Left lung (tissue), 10 donors: ENCODE data around the gene HINT1. TPM values are rescaled to one million over a fixed set of nuclear protein-coding genes. Genes with fewer than 3 reads are reported as not detected.
"Not testable (repeated sequence)": the region's sequence is repeated elsewhere in the genome, so short reads cannot be mapped to it uniquely, and the experiment has no call there.

ENCODE experiments used
- ATAC-seq: fragments of 200-7000 bp; cut with Tn5 transposase; one replicate; pipeline ENCODE4 v1.9.1; 2020; ENCODE audit warnings: moderate library complexity
- DNase-seq, 4 donors: peaks; one replicate each; pipeline ENCODE4 v3.0.0-alpha.2; 2013 to 2020
- H3K27ac ChIP-seq, 2 donors: fragments of 200-600 bp; sonication (generic) in 1 of 2; one replicate each; pipeline versions ENCODE4 v1.5.0 to v1.8.0; 2020 to 2021
- H3K27me3 ChIP-seq, 2 donors: fragments of 200-600 bp; sonication (generic) in 1 of 2; one replicate each; pipeline versions ENCODE4 v1.5.0 to v1.8.0; 2020 to 2021
- H3K36me3 ChIP-seq, 2 donors: fragments of 200-600 bp; sonication (generic) in 1 of 2; one replicate each; pipeline versions ENCODE4 v1.5.0 to v1.8.0; 2020 to 2021
- H3K4me1 ChIP-seq, 2 donors: fragments of 200-600 bp; one replicate each; pipeline ENCODE4 v1.8.0; 2021
- H3K4me3 ChIP-seq, 2 donors: fragments of 200-600 bp; sonication (generic) in 1 of 2; one replicate each; pipeline versions ENCODE4 v1.5.0 to v1.8.0; 2020 to 2021; ENCODE audit warnings: mild to moderate bottlenecking in 1 of 2
- H3K9me3 ChIP-seq, 2 donors: fragments of 200-600 bp; sonication (generic) in 1 of 2; one replicate each; pipeline versions ENCODE4 v1.5.0 to v1.8.0; 2020 to 2021
- CTCF ChIP-seq, 2 donors: fragments of 200-600 bp; sonication (generic) in 1 of 2; IDR thresholded peaks; one replicate each; pipeline versions ENCODE4 v1.5.0 to v1.8.0; 2021; ENCODE audit warnings: antibody characterized with exemption in 2 of 2
- intact Hi-C, 2 donors: fragments of 100-400 bp; cut with DNase I; formaldehyde crosslinking; loops; one replicate each; pipeline versions ENCODE4 v1.11.2 to v1.14.2; 2022
- polyA plus RNA-seq, 6 donors: library from polyadenylated mRNA; unstranded; fragments of 120-200 nt; gene quantifications; one replicate each; pipeline ENCODE4 v1.2.1, GENCODE V29; 2013; ENCODE audit not compliant: insufficient read length in 6 of 6
- total RNA-seq, 2 donors: library from RNA; stranded (reverse); fragmentation: NEBNext Ultra II Directional; extraction: Animal tissue kit (Norgen Biotek cat#: 25700); gene quantifications; one replicate each; pipeline ENCODE4 v1.2.1, GENCODE V29; 2021
- donor health status: DM: no; HTN: yes; CAD: no.
- donor health status: DM: no; HTN: no; CAD: no.

HINT1 gene
- total and polyA plus RNA-seq, 8 donors, result 168 to 298 (median 278) TPM

GRCh38 chr5:131148835-131149234, 16.2 kb downstream of the HINT1 start:
- Histone ChIP-seq H3K9me3 (no peaks in the 10 kb centered on the region), H3K27me3 (no peaks in the 10 kb centered on the region), H3K27ac (no peak overlapping the region), H3K4me1 (no peaks in the 10 kb centered on the region), H3K4me3 (no peak overlapping the region), H3K36me3 (no peaks in the 10 kb centered on the region)
- DNase-seq (no peak), ATAC-seq (no peak)
- intact Hi-C loops, result no loop called here
- TF ChIP-seq CTCF (IDR thresholded peaks at IDR 0.05), result no peak

GRCh38 chr5:131147258-131147657, 17.8 kb downstream of the HINT1 start:
- Histone ChIP-seq H3K4me3 (no peak overlapping the region), H3K27me3 (no peaks in the 10 kb centered on the region), H3K4me1 (no peaks in the 10 kb centered on the region), H3K36me3 (no peaks in the 10 kb centered on the region), H3K9me3 (no peaks in the 10 kb centered on the region), H3K27ac (no peak overlapping the region)
- ATAC-seq, result no peak
- no peak for DNase-seq
- no peak for TF ChIP-seq CTCF (IDR thresholded peaks at IDR 0.05)
- intact Hi-C loops, result no loop called here

GRCh38 chr5:131142970-131143617, 22.0 kb downstream of the HINT1 start:
- ATAC-seq (no peak), DNase-seq (no peak)
- Histone ChIP-seq H3K27me3 (no peaks in the 10 kb centered on the region), H3K4me3 (no peak overlapping the region), H3K4me1 (no peaks in the 10 kb centered on the region), H3K27ac (no peak overlapping the region), H3K36me3 (no peaks in the 10 kb centered on the region), H3K9me3 (no peaks in the 10 kb centered on the region)
- no peak for TF ChIP-seq CTCF (IDR thresholded peaks at IDR 0.05)
- intact Hi-C loops, result no loop called here

- H3K27me3 ChIP-seq, result no peaks in the 10 kb centered on the region
- intact Hi-C loops, result no loop called here
- H3K4me1 ChIP-seq, result no peaks in the 10 kb centered on the region
- no peaks in the 10 kb centered on the region for H3K36me3 ChIP-seq
- TF ChIP-seq CTCF (IDR thresholded peaks at IDR 0.05), result no peak
- H3K9me3 ChIP-seq, result no peaks in the 10 kb centered on the region
- ATAC-seq, result no peak
- H3K4me3 ChIP-seq, result no peak overlapping the region
- no peak overlapping the region for H3K27ac ChIP-seq
- no peak for DNase-seq
Measured at GRCh38 chr5:131139321-131139720, 25.7 kb downstream of the HINT1 start.

- ATAC-seq, H3K9me3 ChIP-seq, H3K4me3 ChIP-seq, H3K4me1 ChIP-seq, H3K27ac ChIP-seq, H3K27me3 ChIP-seq, DNase-seq, intact Hi-C loops, H3K36me3 ChIP-seq: not testable (repeated sequence)
Measured at GRCh38 chr5:131138406-131138805, 26.6 kb downstream of the HINT1 start.

- ATAC-seq, H3K27ac ChIP-seq, H3K4me1 ChIP-seq, H3K4me3 ChIP-seq, H3K27me3 ChIP-seq, DNase-seq, H3K36me3 ChIP-seq, H3K9me3 ChIP-seq, intact Hi-C loops: not testable (repeated sequence)
Measured at GRCh38 chr5:131133091-131133490, 32.0 kb downstream of the HINT1 start.
